Measurements from ENCODE around the gene SDS.

The SDS gene, protein sequence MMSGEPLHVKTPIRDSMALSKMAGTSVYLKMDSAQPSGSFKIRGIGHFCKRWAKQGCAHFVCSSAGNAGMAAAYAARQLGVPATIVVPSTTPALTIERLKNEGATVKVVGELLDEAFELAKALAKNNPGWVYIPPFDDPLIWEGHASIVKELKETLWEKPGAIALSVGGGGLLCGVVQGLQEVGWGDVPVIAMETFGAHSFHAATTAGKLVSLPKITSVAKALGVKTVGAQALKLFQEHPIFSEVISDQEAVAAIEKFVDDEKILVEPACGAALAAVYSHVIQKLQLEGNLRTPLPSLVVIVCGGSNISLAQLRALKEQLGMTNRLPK

DNA sequence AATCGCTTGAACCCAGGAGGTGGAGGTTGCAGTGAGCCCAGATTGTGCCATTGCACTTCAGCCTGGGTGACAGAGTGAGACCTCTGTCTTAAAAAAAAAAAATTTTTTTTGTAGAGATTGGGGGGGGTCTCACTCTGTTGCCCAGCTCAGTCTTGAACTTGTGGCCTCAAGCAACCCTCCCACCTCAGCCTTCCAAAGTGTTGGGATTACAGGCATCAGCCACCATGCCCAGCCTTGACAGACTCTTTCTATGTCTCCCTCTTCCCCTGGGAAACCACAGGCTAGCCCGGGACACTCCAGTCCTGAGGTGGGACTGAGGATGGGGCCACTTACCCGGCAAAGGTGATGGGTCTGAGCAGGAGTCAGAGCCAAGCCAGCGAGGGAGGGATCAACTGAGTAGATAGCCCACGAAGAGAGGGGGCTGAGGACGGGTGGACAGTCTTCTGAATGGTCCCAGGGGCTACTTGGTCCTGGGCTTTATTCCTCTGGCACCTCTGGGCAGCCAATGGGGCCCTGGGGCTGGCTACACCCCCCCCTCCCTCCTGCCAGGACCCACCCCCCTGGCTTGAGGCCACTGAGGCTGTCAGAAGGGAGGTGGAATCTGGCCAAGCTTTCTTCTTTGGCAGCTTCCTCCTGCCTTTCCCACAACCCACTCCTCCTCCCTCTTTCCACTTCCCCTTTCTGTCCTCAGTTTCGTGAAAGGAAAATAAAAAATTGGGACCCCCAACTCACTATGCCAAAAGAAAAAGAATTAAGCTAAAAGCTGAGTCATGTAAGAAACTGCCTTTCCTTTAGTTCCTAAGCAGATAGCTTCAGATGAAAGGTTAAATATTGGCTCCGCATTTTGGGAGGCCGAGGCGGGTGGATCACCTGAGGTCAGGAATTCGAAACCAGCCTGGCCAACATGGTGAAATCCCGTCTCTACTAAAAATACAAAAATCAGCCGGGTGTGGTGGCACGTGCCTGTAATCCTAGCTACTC is at the start of gene SDS:
Gene SDS, minus strand, starts transcription at position 453 of the 981 bp plus-strand sequence. CDS start 4,179 bp downstream, outside the sequence.
- DNase-seq: peak; percentile 24

DNA sequence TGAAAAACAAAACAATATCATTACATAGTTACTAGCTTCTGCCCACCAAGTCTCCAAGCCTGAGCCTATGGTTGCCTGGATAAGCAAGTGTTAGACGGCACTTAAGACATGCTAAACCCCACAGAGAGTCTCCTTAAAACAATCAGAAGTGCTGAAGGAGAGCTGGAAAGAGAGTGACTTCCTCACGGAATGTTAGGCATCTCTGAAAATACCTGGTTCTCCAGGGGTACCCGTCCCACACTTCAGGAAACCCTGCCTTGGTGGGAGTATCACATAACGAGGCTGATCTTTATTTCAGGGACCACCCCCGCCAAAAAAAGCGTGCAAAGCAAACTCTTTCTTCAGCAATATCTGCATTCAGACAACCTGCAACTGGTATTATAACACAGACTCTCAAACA is 49.6 kb upstream of the SDS start:
- no peak for DNase-seq

DNA sequence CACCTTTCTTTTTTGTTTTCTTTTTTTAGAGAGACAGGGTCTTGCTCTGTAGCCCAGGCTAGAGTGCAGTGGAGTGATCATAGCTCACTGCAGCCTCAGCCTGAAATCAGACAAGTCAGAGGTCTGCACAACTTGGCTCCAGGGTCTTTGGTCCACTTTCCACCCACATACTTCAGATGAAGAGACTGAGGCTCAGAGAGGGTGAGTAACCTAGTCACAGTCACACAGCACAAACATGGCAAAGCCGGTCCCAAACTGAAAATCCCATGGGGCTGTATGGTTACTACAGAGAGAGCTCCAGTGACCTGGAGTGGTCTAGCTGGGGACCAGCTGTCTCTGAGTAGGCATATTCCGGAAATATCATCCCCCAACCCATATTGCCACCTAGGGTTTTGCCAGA is 48.8 kb upstream of the SDS start:
- no peak for DNase-seq

DNA sequence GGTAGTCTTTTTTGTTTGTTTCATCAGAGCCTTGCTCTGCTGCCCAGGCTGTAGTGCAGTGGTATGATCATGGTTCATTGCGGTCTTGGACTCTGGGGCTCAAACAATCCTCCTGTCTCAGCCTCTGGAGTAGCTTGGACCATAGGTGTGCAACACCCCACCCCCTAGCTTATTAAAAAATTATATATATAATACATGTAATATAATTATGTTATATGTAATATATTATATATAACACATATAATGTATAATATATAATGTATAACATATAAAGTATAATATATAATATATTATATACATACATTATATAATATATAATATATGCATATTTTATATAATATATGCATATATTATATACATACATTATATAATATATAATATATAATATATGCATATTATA is 46.2 kb upstream of the SDS start:
- no peak for DNase-seq

DNA sequence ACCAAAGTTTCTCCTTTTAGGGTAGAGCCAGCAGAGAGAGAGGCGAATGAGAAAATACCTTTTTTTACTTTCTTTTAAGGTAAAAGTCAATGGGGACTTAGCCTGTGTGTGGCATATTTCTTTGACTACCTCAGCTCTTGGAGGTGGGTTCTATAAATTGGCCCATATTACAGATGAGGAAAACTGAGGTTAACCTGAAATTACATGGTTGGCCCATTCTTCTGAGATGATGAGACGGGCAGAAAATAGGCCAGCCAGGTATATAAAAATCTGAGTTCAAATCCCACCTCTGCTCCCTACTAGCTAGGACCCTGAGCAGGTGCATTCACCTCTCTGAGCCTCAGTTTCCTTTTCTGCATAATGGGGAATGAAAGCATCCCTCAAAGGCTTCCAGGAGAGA is 45.6 kb upstream of the SDS start:
- DNase-seq: no peak

DNA sequence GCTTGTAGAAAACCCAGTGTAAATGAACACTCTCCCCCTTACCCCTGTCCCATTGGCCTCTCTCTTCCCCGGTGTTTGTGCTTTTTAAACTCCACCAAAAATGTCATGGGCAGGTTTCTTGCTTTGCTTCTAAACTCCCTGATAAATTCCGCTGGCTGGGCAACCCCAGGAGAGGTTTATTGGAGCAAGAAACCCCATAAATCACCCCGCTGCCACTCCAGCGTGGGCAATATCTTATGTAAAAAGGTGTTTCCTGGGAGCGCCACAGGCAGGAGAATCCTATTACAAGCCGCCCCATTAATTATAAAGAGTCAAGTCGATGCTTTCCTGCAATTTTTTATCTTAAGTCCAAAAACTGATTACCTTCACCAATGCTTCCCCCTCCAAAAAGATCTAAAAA is 45.2 kb upstream of the SDS start:
- DNase-seq: no peak

DNA sequence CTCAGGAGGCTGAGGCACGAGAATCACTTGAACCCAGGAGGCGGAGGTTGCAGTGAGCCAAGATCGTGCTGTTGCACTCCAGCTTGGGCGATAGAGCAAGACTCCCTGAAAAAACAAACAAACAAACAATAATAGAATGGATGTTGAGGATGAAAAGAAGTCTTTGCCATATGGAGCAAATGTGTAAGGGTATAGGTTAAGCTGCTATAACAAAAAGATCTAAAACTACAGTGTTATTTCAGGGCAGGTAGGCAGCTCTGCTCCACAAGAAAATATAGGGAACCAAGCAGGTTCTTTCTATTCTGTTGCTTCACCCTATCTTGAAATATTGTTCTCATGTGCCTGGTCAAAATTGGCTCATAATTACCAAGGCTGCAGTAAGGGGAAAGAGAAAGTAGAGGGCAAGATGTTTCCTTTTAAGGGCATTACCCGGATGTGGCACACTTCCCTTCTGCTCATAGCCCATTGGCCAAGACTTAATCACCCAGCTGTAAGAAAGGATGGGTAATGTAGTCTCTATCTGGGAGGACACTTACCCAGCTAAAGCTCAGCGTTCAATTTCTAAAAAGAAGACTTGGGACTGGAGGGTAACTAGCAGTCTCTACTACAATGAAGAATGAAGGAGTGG is 42.0 kb upstream of the SDS start:
- DNase-seq: no peak

DNA sequence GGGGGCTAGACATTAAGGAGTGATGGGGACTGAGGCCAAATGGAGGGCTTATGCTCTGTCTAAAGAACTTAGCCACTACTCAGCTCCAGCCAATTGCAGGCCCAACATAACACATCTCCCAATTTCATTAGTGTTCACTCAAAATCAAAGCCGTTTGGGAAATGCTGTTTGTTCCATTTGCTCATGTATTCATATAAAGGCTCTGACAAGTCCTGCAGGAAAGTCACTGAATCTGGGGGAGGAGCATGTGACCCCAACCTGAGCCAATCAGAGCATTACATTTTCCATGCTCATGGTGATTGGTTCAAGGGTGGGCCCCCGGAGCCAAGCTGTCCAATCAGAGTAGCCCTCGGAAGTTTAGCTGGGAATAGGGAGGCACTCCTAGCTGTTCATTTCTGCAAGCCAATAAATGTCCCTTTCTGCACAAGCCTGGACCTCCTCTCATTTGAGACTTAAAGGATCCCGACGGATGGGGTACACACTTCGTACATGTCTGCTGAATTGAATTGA is 39.4 kb upstream of the SDS start:
- no peak for DNase-seq

DNA sequence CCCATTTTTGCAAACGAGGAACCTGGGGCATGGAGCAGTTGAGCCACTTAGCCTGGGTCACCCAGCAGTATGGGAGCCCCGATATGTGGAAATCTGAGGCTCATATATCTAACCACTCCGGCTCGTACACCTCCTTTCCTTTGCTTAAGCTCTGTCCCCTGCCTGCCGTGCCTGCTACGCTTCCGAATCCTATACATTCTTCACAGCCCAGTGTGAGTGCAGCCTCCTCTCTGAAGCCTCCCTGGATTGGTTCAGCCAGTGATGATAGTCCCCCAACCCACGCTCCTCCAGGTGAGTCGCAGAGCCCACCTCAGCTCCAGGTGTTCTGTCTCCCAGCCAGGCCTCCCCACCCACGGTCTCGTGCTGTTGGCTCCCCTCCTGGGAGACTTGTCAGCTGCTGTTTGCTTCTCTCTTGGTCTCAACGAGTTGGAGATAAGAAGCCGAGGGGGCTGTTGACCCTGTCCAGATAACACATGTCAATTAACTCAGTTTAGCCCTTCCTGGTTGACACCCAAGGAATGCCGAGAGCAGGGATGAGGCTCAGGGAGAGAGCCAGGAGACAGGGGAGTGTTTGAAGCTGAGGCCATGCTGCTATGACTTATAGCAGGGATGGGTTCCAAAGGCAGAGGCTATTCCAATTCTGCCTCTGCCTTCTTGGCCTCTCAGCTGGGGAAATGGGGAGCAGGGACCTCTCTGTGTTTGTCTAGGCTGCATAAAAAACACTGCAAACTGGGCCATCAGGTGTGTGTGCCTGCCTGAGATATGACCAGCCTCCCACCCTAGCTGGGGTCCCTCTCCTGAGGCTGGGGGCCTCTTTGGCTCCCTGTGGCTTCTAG is 37.5 kb upstream of the SDS start:
- no peak for DNase-seq

DNA sequence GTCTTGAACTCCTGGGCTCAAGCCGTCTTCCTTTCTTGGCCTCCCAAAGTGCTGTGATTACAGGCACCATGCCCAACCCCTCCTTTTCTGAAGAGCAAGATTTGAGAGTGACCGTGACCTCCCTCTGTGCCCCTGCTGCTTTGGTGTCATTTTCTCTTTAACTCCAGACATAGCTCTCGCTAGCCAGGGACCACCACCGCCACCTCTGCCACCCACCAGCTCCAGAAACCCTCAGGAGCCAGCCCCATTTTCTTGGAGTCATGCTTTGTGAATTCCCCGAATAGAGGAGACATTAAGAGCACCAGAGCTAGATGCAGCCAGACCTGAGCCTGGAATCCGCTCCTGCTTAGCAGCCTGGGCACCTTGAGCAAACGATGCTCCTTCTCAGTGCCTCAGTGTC is 36.6 kb upstream of the SDS start:
- no peak for DNase-seq

DNA sequence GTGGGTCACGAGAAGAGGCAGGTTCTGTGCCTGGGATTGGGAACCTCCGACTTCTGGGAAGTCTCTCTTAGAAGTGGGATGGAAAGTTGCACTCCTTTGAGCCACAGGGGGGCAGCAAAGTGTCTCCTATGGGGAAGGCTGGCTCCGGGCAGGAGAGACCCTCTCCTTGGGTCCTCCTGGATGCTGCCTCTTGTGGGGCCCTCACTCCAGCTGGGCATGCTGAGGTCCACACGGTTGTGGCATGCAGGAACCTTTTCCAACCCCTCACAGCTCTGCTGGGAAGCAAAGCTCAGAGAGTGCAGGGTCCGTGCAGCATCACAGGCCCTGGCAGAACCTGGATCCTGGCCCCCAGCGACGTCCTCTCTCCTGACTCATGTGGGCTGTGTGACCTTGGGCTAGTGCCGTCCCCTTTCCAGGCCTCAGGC is 35.9 kb upstream of the SDS start:
- no peak for DNase-seq

DNA sequence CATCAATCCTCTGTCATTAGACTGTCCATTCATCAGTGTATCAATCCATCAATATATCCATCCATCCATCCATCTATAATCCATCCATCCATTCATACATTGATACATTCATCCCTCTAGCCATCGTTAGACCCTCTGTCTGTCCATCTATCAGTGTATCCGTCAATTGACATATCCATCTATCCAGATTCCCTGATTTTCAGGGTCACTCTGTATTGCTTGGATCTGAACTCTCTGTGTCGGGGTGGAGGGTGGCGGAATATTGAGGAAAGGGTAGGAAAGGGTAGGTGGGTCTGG is 35.6 kb upstream of the SDS start:
- no peak for DNase-seq

DNA sequence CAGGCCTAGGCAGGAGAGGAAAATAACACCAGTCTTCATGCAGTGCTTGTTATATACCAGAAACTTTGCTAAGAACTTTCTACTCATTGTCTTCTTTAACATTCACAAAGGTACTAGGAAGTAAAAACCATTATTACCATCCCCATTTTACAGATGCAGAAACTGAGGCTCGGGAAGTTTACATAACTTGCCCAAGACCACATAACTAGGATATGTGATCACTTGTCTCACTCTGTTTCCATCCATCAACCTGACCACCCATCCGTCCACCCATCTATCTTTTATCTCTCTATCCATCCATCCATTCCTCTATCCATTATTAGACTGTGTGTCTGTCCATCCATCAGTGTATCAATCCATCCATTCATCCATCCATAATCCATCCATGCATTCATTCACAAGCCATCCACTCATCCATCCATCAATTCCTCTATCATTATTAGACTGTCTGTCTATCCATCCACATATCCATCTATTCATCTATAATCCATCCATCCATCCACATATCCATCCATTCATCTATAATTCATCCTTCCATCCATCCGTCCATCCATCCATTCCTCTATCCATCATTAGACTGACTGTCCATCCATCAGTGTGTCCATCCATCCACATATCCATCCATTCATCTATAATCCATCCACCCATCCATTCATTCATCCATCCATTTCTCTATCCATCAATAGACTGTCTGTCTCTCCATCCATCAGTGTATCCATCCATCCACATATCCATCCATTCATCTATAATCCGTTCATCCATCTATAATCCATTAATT is 35.0 kb upstream of the SDS start:
- no peak for DNase-seq

DNA sequence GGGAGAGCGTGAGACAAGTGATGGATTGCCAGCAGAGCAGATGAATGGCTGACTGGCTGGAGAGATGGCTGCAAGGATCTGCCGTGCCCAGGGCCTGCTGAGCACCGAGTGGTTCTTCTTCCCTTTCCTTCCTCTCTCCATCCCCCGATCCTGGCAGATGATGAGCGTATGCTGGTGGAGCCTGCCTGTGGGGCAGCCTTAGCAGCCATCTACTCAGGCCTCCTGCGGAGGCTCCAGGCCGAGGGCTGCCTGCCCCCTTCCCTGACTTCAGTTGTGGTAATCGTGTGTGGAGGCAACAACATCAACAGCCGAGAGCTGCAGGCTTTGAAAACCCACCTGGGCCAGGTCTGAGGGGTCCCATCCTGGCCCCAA is 34.0 kb upstream of the SDS start:
- DNase-seq: no peak

DNA sequence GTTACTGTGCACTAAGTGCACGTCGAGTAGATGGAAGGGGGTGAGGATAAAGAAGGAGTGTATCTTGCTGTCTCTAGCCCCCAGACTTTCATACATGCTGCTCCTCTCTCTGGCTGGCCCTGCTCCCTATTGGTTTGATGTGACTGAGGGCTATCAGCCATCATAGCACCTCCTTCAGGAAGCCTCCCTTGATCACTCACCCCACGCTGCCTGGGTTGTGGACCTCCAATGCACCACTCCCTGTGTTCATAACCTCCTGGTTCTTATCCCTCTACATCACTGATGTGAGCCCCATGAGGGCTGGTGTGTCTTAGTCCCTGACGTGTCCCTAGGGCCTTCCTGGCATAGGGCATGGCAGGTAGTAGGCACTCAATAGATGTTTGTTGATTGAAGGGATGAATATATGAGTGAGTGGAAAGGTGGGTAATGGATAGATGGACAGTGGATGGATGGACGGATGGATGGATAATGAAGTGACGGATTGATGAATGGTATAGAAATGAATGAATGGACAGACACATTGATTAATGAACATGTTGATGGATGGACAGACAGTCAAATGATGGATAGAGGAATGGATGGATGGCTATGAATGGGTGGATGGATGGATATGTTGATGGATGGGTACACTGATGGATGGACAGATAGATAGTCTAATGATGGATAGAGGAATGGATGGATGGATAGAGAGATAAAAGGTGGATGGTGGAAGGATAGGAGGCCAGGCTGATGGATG is 33.5 kb upstream of the SDS start:
- DNase-seq: no peak

DNA sequence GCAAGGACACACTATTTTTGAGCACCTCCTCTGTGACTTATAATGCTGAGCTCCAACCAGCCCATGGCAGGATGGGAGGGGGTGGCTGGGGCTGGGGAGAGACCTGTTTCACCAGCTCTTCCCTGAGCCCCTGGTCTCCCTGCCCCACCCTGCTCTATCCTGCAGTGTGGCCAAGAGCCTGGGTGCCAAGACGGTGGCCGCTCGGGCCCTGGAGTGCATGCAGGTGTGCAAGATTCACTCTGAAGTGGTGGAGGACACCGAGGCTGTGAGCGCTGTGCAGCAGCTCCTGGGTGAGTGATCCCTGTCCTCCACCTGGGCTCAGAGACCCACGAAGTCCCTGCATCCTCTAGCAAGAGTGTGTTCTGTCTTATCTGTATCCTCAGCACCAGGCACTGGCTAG is 32.9 kb upstream of the SDS start:
- no peak for DNase-seq

DNA sequence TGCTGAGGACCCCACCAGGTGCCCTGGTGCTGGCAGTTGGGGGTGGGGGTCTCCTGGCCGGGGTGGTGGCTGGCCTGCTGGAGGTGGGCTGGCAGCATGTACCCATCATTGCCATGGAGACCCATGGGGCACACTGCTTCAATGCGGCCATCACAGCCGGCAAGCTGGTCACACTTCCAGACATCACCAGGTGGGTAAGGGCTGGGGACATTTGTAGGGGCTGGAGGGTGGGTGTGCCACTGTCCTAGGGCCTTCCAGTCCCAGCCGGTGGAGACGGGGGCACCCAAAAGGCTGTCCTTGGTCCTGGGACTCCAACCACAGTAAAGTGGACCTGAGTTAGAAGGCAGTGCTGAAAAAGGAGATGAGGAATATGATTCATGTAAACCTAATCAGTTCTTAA is 31.7 kb upstream of the SDS start:
- DNase-seq: no peak

DNA sequence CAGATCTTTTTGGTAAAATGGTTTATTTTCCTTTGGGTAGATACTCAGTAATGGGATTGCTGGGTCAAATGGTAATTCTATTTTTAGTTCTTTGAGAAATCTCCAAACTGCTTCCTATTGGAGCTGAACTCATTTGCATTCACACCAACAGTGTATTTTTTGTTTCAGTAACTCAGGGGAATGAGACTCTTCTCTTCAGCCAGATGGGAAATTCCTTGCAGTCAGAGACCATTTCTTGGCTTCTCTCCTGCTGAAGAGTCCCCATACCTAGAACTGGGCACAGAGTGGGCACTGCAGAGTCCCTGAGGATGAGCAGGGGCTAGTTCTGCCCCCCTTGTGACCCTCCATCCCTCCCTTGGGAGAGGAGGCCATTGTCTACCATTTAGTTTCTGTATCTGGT is 29.3 kb upstream of the SDS start:
- no peak for DNase-seq

DNA sequence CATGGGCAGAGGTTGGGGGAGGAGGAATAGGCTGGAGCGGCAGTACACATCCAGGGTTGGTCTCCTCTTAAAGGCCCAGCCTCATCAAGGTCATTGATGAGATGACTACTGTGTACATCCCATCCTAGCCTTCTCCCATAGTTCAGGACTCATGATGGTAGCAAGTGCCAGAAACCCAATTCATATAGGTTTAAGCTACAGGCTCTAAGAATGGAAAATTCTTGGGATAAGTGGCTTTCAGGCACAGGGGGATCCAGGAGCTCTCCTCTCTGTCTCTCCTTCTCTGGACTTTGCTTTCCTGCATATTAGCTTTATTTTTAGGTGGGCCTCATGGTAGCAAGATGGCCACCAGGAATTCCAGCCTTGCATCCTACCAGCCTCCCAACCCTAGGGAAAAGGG is 24.8 kb upstream of the SDS start:
- no peak for DNase-seq

DNA sequence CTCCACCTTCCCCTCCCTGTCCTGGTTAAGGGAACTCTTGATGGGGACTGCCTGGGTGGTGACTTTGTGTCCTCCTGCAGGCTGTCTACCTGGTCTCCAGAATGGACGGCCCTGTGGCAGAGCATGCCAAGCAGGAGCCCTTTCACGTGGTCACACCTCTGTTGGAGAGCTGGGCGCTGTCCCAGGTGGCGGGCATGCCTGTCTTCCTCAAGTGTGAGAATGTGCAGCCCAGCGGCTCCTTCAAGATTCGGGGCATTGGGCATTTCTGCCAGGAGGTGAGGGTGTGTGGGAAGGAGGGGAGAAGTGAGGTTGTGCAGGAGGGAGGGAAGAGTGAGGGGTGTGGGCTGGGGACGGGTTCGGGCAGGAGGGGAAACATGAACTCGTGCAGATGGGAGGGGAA is 24.2 kb upstream of the SDS start:
- DNase-seq: no peak

DNA sequence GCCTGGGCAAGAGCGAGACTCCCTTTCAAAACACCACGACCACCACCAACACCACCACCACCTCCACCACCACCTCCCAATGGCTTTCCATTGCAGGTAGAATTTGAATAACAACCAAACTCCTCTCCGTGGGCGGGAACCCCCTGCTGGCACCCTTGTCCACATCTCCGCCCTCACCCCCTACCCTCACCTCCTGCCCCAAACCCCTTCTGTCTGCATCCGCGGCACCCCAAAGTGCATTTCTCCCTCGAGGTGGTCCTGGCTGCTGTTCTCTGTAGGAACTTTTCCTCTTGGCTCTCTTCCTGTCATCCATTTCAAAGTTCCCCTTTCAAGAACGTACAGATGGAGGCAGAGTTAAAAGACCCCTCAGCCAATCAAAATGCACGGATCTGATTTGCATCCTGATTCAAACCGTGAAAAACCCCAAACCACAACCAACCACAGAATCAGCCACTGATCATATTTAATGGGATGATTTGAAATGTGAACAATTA is 22.3 kb upstream of the SDS start:
- DNase-seq: no peak

All from NCI-H226 (cell line).